Measurements from ENCODE around the gene AQP10. TPM values are rescaled to one million over a fixed set of nuclear protein-coding genes. Genes with fewer than 3 reads are reported as not detected.
"Not testable (repeated sequence)": the region's sequence is repeated elsewhere in the genome, so short reads cannot be mapped to it uniquely, and the experiment has no call there.

Gene AQP10
- total RNA-seq, 4 donors from 2014 or later: not detected

- no peak for TF ChIP-seq EP300 (IDR thresholded peaks at IDR 0.05; ENCODE audit: low read depth)
- TF ChIP-seq CTCF (IDR thresholded peaks at IDR 0.05): peak in 3 of 5 experiments; percentile 15 to 43 (median 24)
These were observed 32.6 kb downstream of the AQP10 start for GRCh38 chr1:154353460-154353904.

GRCh38 chr1:154353966-154354365, 33.1 kb downstream of the AQP10 start:
- in situ Hi-C loops (cut with MboI; ENCODE audit: low pct_ligation_motif_present in 1 of 4, low pct_unique_long_range_greater_than_20kb in 1 of 4, low sequenced_read_pairs in 3 of 4): no loop called here
- Histone ChIP-seq H3K27ac (peak overlapping the region in 3 of 4 donors; percentile 70 to 85 (median 78)), H3K4me3 (no peak overlapping the region), H3K36me3 (no peaks in the 10 kb centered on the region), H3K9me3 (no peaks in the 10 kb centered on the region), H3K27me3 (no peaks in the 10 kb centered on the region), H3K4me1 (peaks cover 11 to 31% (median 27%) of the 10 kb centered on the region in 4 donors)
- intact Hi-C loops (cut with DNase I; ENCODE audit: low total_unique reads): no loop called here
- 91 to 94% methylated on average over 3 to 5 of the region's 5 CpGs for WGBS, 2 donors (ENCODE audit: low coverage in 1 of 2)
- TF ChIP-seq CTCF (IDR thresholded peaks at IDR 0.05) (no peak), POLR2AphosphoS5 (IDR thresholded peaks at IDR 0.05) (no peak), POLR2A (IDR thresholded peaks at IDR 0.05) (no peak), EP300 (IDR thresholded peaks at IDR 0.05; ENCODE audit: low read depth) (no peak)
- DNase-seq: no peak

More at GRCh38 chr1:154353460-154353904, 32.6 kb downstream of the AQP10 start:
- in situ Hi-C loops (cut with MboI; ENCODE audit: low pct_ligation_motif_present in 1 of 4, low pct_unique_long_range_greater_than_20kb in 1 of 4, low sequenced_read_pairs in 3 of 4): no loop called here
- Histone ChIP-seq H3K36me3 (no peaks in the 10 kb centered on the region), H3K4me3 (peak overlapping the region in 2 of 4 donors; percentile 24 to 51), H3K4me1 (peaks cover 11 to 31% (median 27%) of the 10 kb centered on the region in 4 donors), H3K27ac (peak overlapping the region; percentile 70 to 85 (median 78)), H3K27me3 (no peaks in the 10 kb centered on the region), H3K9me3 (no peaks in the 10 kb centered on the region)
- intact Hi-C loops (cut with DNase I; ENCODE audit: low total_unique reads): no loop called here
- WGBS, 2 donors (ENCODE audit: low coverage in 1 of 2): 29 to 40% methylated on average over 1 of the region's 1 CpG
- peak; percentile 44 for DNase-seq

GRCh38 chr1:154358519-154358918, 37.6 kb downstream of the AQP10 start:
- no peaks in the 10 kb centered on the region for H3K9me3 ChIP-seq
- 86 to 100% methylated on average over 1 to 8 of the region's 8 CpGs for WGBS, 2 donors (ENCODE audit: low coverage in 1 of 2)
- no peak for DNase-seq
- no peaks in the 10 kb centered on the region for H3K36me3 ChIP-seq
- in situ Hi-C loops (cut with MboI; ENCODE audit: low pct_ligation_motif_present in 1 of 4, low pct_unique_long_range_greater_than_20kb in 1 of 4, low sequenced_read_pairs in 3 of 4) (no loop called here), intact Hi-C loops (cut with DNase I; ENCODE audit: low total_unique reads) (no loop called here)
- H3K4me1 ChIP-seq: peaks cover 0 to 8% (median 3%) of the 10 kb centered on the region in 4 donors
- TF ChIP-seq POLR2A (IDR thresholded peaks at IDR 0.05) (no peak), CTCF (IDR thresholded peaks at IDR 0.05) (no peak), EP300 (IDR thresholded peaks at IDR 0.05; ENCODE audit: low read depth) (no peak), POLR2AphosphoS5 (IDR thresholded peaks at IDR 0.05) (no peak)
- no peak overlapping the region for H3K27ac ChIP-seq
- H3K27me3 ChIP-seq: no peaks in the 10 kb centered on the region
- H3K4me3 ChIP-seq: no peak overlapping the region

- intact Hi-C loops (cut with DNase I; ENCODE audit: low total_unique reads): no loop called here
- no peaks in the 10 kb centered on the region for H3K36me3 ChIP-seq
- no peaks in the 10 kb centered on the region for H3K27me3 ChIP-seq
- H3K9me3 ChIP-seq: no peaks in the 10 kb centered on the region
- DNase-seq: no peak
- TF ChIP-seq POLR2A (IDR thresholded peaks at IDR 0.05): no peak
- TF ChIP-seq POLR2AphosphoS5 (IDR thresholded peaks at IDR 0.05): no peak
- no peak for TF ChIP-seq EP300 (IDR thresholded peaks at IDR 0.05; ENCODE audit: low read depth)
- TF ChIP-seq CTCF (IDR thresholded peaks at IDR 0.05): no peak
- H3K4me3 ChIP-seq: no peak overlapping the region
- in situ Hi-C loops (cut with MboI; ENCODE audit: low pct_ligation_motif_present in 1 of 4, low pct_unique_long_range_greater_than_20kb in 1 of 4, low sequenced_read_pairs in 3 of 4): no loop called here
- H3K4me1 ChIP-seq: no peaks in the 10 kb centered on the region
- H3K27ac ChIP-seq: no peak overlapping the region
These were observed 39.4 kb downstream of the AQP10 start for GRCh38 chr1:154360288-154360687.

GRCh38 chr1:154360881-154361280, 40.0 kb downstream of the AQP10 start:
- H3K27ac ChIP-seq; H3K36me3 ChIP-seq; H3K9me3 ChIP-seq; DNase-seq; in situ Hi-C loops (cut with MboI; ENCODE audit: low pct_ligation_motif_present in 1 of 4, low pct_unique_long_range_greater_than_20kb in 1 of 4, low sequenced_read_pairs in 3 of 4); H3K4me1 ChIP-seq; H3K4me3 ChIP-seq; intact Hi-C loops (cut with DNase I; ENCODE audit: low total_unique reads); H3K27me3 ChIP-seq: not testable (repeated sequence)
- 89% methylated on average over 3 to 5 of the region's 5 CpGs for WGBS, 2 donors (ENCODE audit: low coverage in 1 of 2)
